Fibroblast of villous mesenchyme (primary cell): Measurements from ENCODE around the gene CALML3. TPM values are rescaled to one million over a fixed set of nuclear protein-coding genes. Genes with fewer than 3 reads are reported as not detected.

Experiments used
- DNase-seq: peaks from one replicate; pipeline ENCODE4 v3.0.0-alpha.2; 2010; ENCODE audit warnings: low read depth
- H3K4me3 ChIP-seq: 2 replicates; pipeline ENCODE4 v1.5.1; 2011; ENCODE audit warnings: low read depth, mild to moderate bottlenecking, low read length
- total RNA-seq: library from RNA; depleted of rRNA; stranded (reverse); fragments of >200 nt; gene quantifications from 2 replicates; pipeline ENCODE4 v1.2.3, GENCODE V29; 2012
- TF ChIP-seq, protein P1 (sequence below): IDR thresholded peaks from 2 replicates; pipeline ENCODE4 v1.5.1; 2012; ENCODE audit warnings: low read depth, mild to moderate bottlenecking, low read length; ENCODE audit not compliant: insufficient read depth

The CALML3 gene
- total RNA-seq, 1 donor: not detected

DNA sequence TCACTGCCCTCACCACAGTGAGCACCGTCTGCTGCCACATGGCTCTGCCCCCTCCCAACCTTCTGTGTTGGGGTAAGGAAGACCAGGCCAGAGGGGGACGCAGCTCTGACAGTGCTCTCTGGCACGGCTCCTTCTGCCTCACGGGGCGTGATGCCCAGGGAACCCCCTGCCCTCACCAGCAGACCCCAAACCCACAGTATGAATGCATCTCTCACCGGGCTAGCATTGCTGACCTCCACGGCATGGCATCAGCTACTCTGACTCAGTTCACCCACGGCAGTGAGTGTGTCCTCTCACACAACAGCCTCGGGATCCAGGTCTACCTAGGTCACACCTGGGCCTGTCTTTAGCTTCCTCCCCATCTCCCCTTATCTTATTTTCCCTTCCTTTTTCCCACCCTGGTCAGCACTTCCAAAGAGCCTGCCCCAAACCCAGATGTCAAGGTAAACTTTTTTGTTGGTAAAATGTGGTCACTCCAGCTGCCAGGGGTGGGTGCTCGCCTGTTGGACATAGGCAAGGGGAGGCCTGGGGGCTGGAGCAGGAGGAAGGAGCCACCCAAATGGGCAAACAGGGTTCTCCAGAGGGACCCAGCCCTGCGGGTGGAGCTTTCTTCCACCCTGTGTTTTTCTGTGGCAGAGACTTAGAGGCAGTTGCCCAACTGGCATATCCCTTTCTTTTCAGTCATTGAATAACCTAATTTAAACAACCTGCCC lies 4.4 kb downstream of the CALML3 start:
- DNase-seq: no peak
- H3K4me3 ChIP-seq: no peak overlapping the region
- TF ChIP-seq, protein P1, sequence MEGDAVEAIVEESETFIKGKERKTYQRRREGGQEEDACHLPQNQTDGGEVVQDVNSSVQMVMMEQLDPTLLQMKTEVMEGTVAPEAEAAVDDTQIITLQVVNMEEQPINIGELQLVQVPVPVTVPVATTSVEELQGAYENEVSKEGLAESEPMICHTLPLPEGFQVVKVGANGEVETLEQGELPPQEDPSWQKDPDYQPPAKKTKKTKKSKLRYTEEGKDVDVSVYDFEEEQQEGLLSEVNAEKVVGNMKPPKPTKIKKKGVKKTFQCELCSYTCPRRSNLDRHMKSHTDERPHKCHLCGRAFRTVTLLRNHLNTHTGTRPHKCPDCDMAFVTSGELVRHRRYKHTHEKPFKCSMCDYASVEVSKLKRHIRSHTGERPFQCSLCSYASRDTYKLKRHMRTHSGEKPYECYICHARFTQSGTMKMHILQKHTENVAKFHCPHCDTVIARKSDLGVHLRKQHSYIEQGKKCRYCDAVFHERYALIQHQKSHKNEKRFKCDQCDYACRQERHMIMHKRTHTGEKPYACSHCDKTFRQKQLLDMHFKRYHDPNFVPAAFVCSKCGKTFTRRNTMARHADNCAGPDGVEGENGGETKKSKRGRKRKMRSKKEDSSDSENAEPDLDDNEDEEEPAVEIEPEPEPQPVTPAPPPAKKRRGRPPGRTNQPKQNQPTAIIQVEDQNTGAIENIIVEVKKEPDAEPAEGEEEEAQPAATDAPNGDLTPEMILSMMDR: no peak

DNA sequence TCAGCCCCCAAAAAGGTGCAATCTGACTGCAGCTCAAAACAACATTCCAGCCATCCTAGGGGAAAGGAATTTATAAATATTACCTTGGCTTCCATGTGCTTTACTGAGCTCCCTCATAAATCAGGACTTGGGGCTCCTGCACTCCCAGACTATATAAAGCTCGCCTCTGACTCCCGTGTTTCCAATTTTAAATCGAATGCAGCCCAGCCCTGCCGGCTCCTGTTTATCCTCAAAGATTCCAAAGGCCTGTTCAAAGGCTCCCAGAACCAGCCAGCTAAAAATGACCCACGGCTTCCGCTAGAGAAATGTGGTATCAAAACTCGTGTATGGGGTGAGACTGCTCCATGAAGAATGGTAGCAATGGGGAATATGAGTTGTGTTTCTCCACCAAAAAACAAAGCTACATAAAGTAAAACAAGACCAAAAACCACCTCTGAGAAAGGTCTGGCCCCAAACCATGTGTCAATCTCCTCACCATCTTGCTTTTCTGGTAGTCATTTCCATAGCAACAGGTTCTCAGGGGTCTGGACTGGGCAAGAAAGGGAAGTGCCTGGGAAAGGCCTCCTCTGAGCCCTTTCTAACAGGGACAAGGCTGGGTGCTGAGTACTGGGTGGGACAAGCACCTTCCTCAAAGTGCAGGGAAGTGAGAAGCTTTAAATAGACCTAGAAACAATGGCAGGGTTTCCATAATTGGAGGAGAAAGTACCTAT lies 5.1 kb downstream of the CALML3 start:
- no peak overlapping the region for H3K4me3 ChIP-seq
- DNase-seq: no peak
- TF ChIP-seq, protein P1: no peak

DNA sequence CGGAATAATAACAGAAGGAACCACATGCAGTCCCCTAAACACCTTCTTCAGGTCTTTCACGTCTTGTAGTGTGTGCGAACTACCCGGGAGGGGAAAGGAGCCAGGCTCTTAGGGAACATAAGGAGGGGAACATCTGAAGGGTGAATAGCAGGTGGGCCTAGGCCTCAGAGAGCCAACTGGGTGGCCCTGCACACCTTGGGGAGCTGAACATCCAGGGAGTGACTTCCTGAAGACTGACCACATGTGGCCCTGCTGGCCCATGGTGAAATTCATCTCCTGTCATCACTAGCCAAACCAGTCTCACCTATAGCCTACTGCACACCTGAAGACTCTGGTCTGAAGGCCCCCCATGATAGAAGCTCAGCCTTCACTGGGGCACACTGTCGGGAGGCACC lies 5.6 kb downstream of the CALML3 start:
- DNase-seq: no peak
- H3K4me3 ChIP-seq: no peak overlapping the region
- TF ChIP-seq, protein P1: no peak

DNA sequence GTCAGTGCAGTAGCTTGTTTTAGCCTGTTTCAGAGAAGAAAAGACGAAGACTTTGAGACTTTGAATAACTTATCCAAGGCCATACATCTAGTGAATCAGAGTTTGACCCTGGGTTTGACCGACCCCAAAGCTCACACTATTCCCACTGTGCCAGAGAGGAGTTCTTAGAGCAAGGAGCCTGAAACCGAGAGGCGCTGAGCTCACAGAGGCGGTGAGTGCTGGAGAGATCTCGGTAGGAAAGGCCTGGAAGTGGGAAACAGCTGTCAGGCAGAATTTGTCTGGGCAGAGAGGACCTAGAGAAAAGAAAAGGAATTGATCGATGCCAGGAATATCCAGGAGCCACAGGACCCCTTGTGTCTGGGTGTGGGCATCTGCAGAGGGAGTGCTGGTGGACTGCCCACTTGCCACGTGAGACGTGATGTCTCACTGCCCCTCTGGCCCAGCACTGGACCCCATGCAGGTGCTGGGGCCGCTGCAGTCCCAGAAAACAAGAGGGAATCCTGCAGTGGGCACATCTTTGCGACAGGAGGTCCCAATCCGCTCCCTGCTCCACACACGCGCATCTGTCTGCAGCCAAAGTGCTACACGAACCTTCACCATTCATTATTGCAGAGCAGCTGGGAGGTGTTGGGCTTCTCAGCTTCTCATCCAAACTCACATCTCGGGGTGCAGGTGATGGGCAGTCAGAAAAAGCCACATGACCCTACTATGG lies 6.2 kb downstream of the CALML3 start:
- DNase-seq: no peak
- H3K4me3 ChIP-seq: no peak overlapping the region
- TF ChIP-seq, protein P1: no peak

DNA sequence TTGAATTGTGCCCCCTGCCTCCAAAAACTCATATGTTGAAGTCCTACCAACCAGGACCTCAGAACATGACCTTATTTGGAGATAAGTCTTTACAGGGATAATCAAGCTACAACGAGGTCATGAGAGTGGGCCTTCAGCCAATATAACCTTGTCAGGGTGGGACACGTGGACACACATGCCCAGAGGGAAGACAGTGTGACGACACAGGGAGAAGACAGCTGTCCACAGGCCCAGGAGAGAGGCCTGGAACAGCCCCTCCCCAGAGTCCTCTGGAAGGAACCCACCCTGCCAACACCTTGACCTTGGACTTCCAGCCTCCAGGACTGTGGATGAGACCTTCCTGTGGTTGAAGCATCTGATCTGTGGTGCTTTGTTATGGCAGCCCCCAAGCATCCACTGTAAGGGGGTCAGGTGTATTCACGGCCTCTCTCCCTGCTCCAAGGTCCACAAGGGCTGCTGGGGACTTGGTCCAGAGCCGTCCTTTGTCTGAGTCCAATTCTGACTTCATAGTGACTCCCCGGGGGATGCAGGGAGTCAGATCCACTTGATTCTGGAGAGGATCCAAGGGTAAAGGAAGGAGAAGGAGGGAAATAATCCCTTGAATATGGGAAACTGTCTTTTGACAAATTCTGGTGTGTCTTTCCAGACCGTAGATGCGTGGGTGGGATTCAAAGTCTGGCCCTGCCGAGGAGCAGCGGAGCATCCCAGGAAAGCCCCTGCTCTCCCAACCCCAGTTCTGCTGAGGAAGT lies 7.0 kb downstream of the CALML3 start:
- H3K4me3 ChIP-seq: no peak overlapping the region
- no peak for DNase-seq
- TF ChIP-seq, protein P1: no peak

DNA sequence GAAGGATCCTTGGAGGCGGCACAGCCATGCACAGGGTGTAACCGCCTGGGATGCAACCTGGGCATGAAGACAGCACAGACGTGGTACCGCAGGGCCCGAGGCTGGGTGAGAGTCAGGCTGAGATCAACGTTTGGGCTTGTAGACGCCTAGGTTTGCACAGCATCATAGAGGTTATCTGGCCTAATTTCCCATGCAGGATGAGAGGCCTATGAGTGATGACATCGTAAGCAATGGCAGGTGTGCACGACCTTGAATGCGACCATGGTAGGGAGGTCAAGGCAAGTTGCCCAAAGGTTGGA lies 7.5 kb downstream of the CALML3 start:
- DNase-seq: no peak
- H3K4me3 ChIP-seq: no peak overlapping the region
- TF ChIP-seq, protein P1: no peak
